CD4-positive, alpha-beta T cell treated with Interferon alpha-2 for 1 hour (primary cell): Measurements from ENCODE around the gene BDH2.
A peak's percentile ranks its signal among the peaks of the same experiment; 100 is the strongest.

ENCODE experiments used
- DNase-seq, 2 donors: peaks; one replicate each; pipeline ENCODE4 v3.0.0-alpha.2; 2020 to 2022

The BDH2 gene

DNA sequence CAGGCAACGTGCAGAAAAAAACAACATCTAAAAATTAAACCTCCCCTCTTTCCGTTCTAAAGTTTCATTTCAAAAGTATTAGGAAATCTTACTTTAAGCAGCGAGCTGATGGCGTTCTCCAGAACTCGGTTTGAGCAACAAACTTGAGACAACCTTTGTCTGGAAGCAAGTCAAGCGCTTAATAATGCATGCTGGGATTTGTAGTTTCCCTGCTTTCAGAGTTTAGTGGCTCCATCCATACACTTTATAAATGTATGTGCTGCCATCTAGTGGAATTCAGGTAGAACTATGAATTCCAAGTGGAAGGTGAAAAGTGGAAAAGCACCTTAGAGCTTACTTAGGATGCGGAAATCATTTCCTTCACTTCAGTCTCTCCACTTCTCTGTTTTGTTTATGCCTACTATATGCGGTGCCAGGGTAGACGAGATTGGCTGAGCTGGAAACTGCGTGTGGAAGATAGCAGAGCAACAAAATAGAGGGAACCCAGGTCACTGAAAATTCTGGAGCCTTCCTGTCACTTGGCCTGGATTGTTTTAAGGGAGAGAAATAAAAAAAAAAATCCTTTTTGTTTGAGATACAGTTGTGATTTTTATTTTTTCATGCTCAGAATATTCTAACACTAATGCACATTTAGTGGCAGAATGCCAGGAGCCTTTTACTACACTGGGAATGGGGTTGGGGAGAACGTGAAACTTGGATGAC lies at the start of gene BDH2:
TSS of gene BDH2 (minus strand) at position 144 of the 702 bp plus-strand sequence. CDS start 3,580 bp downstream, outside the sequence.
- peak; percentile 74 to 90 for DNase-seq

DNA sequence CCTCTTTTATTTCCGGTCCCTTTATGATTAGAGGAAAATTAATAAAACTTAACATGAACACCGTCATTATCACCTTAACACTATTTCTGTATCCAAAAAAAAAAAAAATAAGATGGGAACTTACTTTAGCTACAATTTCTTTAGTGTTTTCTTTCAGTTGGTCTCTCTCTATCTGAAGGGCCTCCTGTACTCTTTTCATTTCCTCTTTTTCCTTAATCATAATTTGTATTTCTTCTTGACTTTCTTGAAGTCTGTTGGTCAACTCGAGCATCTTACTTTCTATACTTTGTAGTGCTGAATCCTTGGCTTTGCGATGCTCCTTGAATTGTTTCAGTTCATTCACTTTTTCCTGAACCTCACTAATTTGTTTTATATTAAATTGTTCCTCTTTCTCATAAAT lies 45.3 kb upstream of the BDH2 start:
- no peak for DNase-seq

DNA sequence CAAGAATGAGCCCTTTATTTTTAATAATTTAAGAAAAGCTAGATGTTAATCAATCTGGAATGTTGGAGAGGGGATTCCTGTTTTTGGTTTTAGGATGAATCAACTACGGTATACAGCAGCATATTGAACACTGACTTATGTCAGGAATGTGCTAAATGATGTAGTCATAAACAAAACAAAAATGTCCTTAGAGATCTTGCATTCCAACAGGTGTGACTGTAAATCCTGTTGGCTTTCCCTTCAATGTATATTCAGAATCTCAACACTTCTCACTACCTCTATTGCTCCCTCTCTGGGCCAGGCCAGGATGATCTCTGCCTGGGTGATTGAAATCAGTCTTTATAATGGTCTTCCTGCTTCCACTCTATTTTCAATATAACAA lies 37.8 kb upstream of the BDH2 start:
- DNase-seq = no peak

GRCh38 chr4:103136671-103137445 lies 37.2 kb upstream of the BDH2 start:
- DNase-seq = peak in 1 of 2 donors; percentile 12

- no peak for DNase-seq
These were observed 29.5 kb upstream of the BDH2 start for GRCh38 chr4:103129174-103129573.

GRCh38 chr4:103126126-103126525 lies 26.5 kb upstream of the BDH2 start:
- no peak for DNase-seq

- DNase-seq = no peak
These were observed 23.5 kb upstream of the BDH2 start for GRCh38 chr4:103123114-103123513.

- DNase-seq = no peak
These were observed 18.5 kb upstream of the BDH2 start for GRCh38 chr4:103118166-103118565.

GRCh38 chr4:103111598-103111997 lies 12.0 kb upstream of the BDH2 start:
- no peak for DNase-seq

GRCh38 chr4:103108542-103108941 lies 8.9 kb upstream of the BDH2 start:
- no peak for DNase-seq

- DNase-seq = no peak
These were observed 6.1 kb upstream of the BDH2 start for GRCh38 chr4:103105558-103106356.

GRCh38 chr4:103104886-103105285 lies 5.3 kb upstream of the BDH2 start:
- DNase-seq = no peak

- no peak for DNase-seq
These were observed 1.1 kb upstream of the BDH2 start for GRCh38 chr4:103100691-103101090.

DNA sequence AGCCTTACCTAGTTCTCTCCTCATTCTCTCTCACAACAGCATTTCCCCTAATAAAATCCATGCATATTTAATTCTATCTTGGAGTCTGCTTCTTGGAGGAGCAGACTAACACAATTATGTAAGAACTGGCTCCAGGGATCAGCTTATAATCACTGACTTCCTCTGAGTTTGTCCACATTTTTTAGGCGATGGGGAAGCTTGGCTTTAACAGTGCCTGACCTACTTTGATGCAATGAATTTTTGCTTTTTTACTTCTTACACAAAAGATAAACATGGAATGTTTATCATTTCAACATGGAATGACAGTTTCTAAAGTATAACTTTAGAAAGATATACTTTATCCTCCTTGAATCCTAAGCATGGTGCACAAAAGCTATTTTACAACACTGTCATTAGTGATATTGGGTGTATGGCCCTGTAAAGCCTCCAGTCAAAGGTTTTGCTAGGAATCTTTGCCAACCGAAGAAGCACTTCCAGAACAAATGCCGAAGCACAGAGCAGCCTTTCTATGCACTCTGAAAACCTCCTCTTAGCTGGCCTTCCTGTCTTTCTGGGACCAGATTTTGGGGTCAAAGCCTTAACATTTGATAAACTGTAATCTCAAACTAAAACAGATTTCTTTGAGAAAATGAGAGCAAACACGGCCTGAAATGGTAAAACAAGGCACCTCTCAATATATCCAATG lies 736 bp downstream of the BDH2 start:
- no peak for DNase-seq

GRCh38 chr4:103098341-103098740 lies 1.3 kb downstream of the BDH2 start:
- DNase-seq = no peak

- DNase-seq = no peak
These were observed 2.5 kb downstream of the BDH2 start for GRCh38 chr4:103097112-103097511.

- DNase-seq = no peak
These were observed 4.6 kb downstream of the BDH2 start for GRCh38 chr4:103095080-103095479.

DNA sequence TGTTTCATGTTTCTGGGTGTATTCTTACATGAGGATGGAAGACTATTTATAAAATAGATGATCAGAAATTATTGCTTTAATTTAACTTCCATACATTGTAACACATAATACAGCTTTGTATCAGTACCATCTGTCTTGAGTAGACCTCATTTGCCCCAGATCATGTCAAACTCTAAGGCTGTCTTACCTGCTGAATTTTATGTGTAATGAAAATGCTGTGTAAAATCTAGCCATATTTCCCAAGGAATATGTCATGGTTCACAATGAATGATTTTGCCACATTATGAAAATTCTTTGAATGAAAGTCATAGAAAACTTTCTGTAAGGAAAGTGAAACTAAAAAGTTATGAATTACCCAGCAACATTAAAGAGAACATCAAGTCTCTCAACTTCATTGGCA lies 7.4 kb downstream of the BDH2 start:
- DNase-seq = no peak

GRCh38 chr4:103091601-103092223 lies 7.9 kb downstream of the BDH2 start:
- peak; percentile 60 to 78 for DNase-seq

- no peak for DNase-seq
These were observed 10.2 kb downstream of the BDH2 start for GRCh38 chr4:103089481-103089880.

DNA sequence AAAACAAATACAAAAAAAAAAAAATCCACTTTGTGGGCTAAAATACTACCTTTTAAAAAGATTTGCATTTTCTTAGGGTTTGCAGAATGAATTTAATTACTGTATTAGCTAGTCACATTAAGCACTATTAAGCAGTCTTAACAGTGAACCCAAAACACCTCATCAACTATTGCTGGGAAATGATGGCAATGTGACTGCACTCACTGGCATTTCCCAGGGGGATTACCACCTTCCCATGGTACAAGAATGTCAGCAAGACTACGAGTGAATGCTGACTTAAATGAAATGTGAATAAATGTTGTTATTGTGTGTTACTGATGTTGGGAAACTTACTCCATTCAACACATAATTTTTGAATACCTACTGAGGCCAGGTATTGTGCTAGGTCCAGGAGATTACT lies 13.1 kb downstream of the BDH2 start:
- DNase-seq = no peak

DNA sequence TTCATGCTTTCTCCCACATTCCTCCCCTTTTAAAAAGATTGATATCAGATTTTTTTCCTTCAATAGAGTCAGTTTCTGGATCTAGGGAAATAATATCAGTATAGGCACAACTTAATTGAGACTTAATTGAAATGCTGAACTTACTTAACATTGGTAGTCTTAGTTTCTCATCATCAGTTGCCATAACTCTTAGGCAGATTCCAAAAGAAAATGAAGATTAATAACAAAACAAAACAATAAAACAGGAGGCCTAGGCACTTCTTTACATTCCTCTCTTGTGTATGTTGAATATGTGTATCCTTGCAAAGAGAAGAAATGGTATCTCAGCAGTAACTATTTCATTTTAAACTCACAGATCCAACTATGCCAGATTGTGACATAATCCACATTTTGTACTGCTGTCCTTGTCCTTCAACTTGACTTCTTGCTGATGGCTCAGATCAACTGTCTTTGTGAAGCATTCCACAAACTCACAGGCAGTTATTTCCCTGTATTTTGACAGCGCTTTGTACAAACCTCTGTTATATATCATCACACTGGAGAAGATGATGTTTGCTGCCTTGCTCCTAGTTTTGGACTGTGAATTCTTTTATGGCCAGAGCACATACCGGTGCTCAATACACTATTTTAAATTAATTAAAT lies 14.0 kb downstream of the BDH2 start:
- DNase-seq = no peak
